GM18505 (cell line): ENCODE results near the gene ZXDC.

Source experiments
- ATAC-seq: cut with Tn5 transposase; IDR thresholded peaks from one replicate; pipeline ENCODE4 v1.9.1; 2021; ENCODE audit not compliant: unreplicated experiment
- POLR2A ChIP-seq: IDR thresholded peaks from 4 replicates; pipeline ENCODE4 v1.6.1; 2011; ENCODE audit warnings: borderline replicate concordance; ENCODE audit not compliant: insufficient read depth, insufficient read length; ENCODE audit errors: extremely low read depth

The ZXDC gene

DNA sequence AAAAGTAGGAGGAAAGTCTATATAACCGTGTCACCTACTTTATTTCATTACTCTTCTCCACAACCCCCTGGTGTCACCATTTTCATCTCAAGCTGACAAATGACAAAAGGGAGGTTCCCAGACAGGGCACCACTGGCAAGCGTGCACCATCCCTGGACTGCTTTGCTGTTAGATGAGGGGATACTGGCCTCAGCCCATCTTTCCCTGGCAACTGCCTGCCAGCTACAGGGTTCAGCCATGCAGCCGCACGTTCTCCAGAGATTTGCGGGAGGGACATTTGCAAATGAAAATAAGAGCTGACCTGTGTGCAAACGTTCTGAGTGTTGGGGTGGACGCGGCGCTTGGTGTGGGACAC lies 41.2 kb upstream of the ZXDC start:
- TF ChIP-seq POLR2A: no peak
- no peak for ATAC-seq

- no peak for TF ChIP-seq POLR2A
- ATAC-seq: no peak
These were observed 40.7 kb upstream of the ZXDC start for GRCh38 chr3:126516152-126516935.

DNA sequence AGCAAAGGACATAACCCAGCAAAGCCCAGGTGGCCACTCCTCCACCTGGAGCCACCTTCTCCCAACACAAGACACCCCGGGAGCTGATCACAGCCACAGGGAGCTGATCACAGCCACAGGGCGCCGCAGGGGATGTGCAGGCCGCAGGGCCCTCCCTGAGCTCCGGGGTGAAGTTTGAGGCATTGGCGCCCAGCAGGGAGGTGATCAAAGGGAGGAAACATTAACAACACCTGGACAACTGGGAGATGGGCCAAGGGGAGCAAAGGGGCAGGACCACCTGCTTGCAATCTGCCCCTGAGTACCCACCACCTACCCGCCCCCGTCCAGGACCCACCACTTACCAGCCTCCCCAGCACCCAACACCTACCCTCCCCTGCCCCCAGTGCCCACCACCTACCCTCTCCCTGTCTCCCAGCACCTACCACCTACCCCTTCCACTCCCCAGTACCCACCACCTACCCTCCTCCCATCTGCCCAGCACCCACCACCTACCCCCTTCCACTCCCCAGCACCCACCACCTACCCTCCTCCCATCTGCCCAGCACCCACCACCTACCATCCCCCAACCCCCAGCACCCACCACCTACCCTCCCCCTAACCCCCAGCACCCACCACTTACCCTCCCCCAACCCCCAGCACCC lies 39.5 kb upstream of the ZXDC start:
- no peak for ATAC-seq
- TF ChIP-seq POLR2A: no peak

GRCh38 chr3:126514161-126514560 lies 38.5 kb upstream of the ZXDC start:
- no peak for TF ChIP-seq POLR2A
- ATAC-seq: no peak

DNA sequence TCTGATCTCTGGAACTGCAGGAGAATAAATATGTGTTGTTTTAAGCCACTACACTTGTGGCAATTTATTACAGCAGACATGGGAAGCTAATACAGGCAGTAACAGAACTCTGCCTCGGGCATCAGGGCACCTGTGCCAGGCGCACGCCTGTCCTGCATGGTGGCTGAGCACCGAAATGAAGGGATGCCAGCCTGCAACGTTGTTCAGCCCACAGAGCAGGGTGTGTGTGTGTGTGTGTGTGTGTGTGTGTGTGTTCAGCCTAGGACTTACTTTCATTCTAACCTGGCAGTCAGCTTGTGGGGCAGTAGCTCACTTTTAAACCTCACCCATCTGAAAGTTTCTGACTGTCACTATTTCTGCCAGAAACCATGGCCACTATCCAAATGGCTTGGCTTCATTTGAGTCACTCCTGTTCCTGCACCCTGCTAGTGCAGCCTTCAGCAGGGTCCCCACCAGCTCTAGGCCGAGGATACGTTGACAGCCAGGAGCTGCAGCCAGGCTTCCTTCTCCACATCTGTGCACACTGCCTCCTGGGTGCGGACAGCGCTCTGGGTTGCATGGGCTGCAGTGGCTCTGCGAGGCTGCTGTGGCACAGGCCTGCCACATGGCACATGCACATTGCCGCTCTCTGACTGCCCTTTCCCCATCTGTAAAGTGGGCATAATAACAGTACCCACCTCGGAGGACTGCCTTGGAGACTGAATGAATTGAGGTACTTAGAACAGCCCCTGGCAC lies 37.4 kb upstream of the ZXDC start:
- no peak for TF ChIP-seq POLR2A
- ATAC-seq: no peak

GRCh38 chr3:126512026-126512425 lies 36.3 kb upstream of the ZXDC start:
- ATAC-seq: no peak
- no peak for TF ChIP-seq POLR2A

GRCh38 chr3:126511291-126511690 lies 35.6 kb upstream of the ZXDC start:
- no peak for TF ChIP-seq POLR2A
- no peak for ATAC-seq

DNA sequence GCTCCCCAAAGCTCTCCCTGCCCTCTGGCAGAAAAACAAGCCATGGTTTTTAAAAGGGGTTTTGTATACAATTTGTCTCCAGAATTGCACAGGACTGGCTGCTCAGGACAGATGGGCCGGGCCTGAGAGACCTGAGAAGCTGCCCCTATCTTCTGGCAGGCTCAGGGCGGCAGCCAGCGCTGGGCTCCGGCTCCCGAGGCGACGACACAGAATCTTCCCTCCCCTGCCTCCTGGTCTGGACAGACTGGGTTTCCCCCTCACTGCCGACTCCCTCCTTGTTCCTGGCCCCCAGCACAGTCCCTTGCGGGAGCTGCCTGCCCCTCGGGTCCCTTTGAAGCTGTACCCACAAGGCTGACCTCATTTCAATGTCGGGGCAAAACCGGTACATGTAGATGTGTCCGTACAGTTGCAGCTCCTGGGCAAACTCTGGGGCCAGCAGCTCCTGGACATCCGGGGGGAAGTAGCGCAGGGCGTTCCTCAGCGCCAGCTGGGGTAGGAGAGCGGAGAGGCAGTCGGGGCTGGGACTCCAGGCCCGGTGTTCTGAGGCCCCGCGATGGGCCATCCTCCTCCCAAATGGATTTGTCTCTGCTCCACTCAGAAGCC lies 34.7 kb upstream of the ZXDC start:
- no peak for TF ChIP-seq POLR2A
- no peak for ATAC-seq

DNA sequence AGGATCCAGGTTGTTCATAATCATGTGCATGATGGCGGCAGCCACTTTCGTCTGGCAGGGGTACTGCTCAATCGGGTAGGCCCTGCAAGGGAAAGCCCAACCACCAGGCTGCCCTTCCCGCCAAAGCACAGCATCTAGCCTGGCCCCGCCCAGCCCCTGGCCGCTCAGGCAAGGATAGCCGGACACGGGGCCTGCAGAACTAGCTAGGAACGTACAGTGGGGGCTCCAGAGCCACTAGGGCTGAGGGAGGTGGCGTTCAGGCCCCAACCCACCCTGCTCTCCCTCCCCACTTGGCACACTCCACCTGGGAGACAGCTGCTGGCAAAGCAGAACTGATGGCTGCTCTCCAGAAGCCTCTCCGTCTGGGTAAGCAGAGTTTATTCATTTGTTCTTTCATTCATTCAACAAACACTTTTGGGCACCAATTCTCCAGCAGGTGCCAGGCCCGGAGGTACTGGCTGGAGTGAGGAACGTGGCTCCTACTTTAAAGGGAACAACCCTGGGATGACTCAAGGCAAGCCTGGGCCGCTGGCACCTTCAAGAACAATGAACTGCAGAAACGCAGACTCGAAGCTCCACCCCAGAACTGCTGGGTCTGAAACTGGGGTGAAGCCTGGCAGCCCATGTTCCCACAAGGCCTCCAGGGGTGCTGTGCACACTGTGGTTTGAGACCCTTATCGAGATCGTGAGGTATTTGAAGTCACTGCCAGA lies 34.1 kb upstream of the ZXDC start:
- no peak for ATAC-seq
- TF ChIP-seq POLR2A: no peak

- no peak for ATAC-seq
- no peak for TF ChIP-seq POLR2A
These were observed 32.9 kb upstream of the ZXDC start for GRCh38 chr3:126508564-126508964.

- no peak for TF ChIP-seq POLR2A
- no peak for ATAC-seq
These were observed 32.2 kb upstream of the ZXDC start for GRCh38 chr3:126507886-126508285.

- TF ChIP-seq POLR2A: no peak
- ATAC-seq: no peak
These were observed 28.0 kb upstream of the ZXDC start for GRCh38 chr3:126503701-126504100.

- TF ChIP-seq POLR2A: no peak
- ATAC-seq: no peak
These were observed 27.0 kb upstream of the ZXDC start for GRCh38 chr3:126502656-126503055.
